Measurements from ENCODE around the gene LASP1. TPM values are rescaled to one million over a fixed set of nuclear protein-coding genes. Genes with fewer than 3 reads are reported as not detected.

Gene LASP1
- total and polyA plus RNA-seq, 2 of the 8 experiments (the other 6 are each of a cell fraction or from before 2014, with no cell fraction given): 114 to 180 TPM

DNA sequence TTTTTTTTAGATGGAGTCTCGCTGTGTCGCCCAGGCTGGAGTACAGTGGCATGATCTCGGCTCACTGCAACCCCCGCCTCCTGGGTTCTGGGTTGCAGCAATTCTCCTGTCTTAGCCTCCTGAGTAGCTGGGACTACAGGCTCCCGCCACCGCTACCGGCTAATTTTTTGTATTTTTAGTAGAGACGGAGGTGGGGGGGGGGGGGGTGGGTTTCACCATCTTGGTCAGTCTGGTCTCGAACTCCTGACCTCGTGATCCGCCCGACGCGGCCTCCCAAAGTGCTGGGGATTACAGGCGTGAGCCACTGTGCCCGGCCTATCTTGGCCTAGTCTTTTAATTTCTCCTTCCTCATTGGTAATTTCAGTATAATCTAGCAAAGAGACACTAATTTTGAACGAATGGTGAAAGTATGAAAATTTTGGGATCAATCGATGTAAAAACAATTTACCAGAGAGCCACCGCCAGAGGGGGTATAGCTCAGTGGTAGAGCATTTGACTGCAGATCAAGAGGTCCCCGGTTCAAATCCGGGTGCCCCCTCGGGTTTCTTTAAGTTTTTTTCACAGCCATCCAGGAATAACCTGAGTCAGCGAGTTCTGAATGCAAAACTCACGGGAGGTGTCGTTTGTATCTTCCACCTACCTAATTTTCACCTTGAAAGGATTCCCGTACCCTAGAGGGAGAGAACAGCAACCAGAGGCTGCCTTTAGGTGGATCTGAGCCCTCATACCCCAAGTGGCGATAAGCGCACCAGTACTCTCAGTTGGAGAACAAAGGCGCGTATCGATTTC lies 2.5 kb upstream of the LASP1 start (continued):
- no peak for TF ChIP-seq EP300 (IDR thresholded peaks at IDR 0.05; ENCODE audit: borderline replicate concordance in 1 of 2, low read depth in 2 of 2, low read length in 2 of 2)
- TF ChIP-seq JUND (IDR thresholded peaks at IDR 0.05; ENCODE audit: low read length): no peak
- peak; percentile 92 for TF ChIP-seq MAFK (IDR thresholded peaks at IDR 0.05; ENCODE audit: low read depth, low read length)
- 0 out of 4 replicates have a peak, but pooled peaks of 1 of the 2 experiments have one; percentile 51 for TF ChIP-seq SIN3A (conservative IDR thresholded peaks at IDR 0.05 in 1 of 2, IDR thresholded peaks at IDR 0.05 in 1 of 2; ENCODE audit: low read depth in 1 of 2, low read length in 2 of 2)
- TF ChIP-seq BACH1 (IDR thresholded peaks at IDR 0.05; ENCODE audit: low read length): peak; percentile 85
- TF ChIP-seq CTBP2 (IDR thresholded peaks at IDR 0.05; ENCODE audit: borderline replicate concordance, insufficient read depth, insufficient read length, low read length): no peak
- TF ChIP-seq CHD2 (IDR thresholded peaks at IDR 0.05; ENCODE audit: low read length): no peak
- TF ChIP-seq ATF2 (IDR thresholded peaks at IDR 0.05; ENCODE audit: low read length): peak; percentile 41; the same call in 1 of the 2 replicates
- TF ChIP-seq HDAC6 (IDR thresholded peaks at IDR 0.05; ENCODE audit: low read depth, low read length): no peak
- TF ChIP-seq TBP (IDR thresholded peaks at IDR 0.05; ENCODE audit: low read depth, low read length): peak; percentile 99

Data from H1 (cell line).